ENCODE data around the gene LYZL2. TPM values are rescaled to one million over a fixed set of nuclear protein-coding genes. Genes with fewer than 3 reads are reported as not detected.
"Not testable (repeated sequence)": the region's sequence is repeated elsewhere in the genome, so short reads cannot be mapped to it uniquely, and the experiment has no call there.

LYZL2 gene
- not detected for polyA plus RNA-seq (2012; ENCODE audit: missing spikeins)

DNA sequence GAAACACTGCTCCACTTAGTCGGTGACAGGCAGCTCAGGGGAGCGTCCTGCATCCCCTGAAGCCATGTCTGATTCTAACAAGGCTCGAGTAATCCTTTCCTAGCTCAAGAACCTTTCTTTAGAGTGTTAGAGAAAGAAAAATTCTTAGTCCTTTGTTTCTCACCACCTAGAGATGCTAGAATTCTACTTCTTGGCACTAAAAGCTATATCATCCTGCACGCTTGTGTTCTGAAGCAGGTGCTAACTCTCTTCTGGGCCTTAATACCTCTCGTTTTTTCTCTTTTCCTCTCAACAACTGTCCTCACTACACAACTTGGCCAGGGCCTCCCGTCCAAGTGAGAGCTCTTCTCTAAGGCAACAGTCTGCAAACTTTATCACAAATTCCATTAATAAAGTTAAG is at the start of gene LYZL2:
Gene LYZL2 (minus strand): TSS at position 101 of the 400 bp plus-strand sequence. CDS start 2,838 bp downstream, outside the sequence.
- DNase-seq (ENCODE audit: insufficient read length): no peak
- no peak for FAIRE-seq

DNA sequence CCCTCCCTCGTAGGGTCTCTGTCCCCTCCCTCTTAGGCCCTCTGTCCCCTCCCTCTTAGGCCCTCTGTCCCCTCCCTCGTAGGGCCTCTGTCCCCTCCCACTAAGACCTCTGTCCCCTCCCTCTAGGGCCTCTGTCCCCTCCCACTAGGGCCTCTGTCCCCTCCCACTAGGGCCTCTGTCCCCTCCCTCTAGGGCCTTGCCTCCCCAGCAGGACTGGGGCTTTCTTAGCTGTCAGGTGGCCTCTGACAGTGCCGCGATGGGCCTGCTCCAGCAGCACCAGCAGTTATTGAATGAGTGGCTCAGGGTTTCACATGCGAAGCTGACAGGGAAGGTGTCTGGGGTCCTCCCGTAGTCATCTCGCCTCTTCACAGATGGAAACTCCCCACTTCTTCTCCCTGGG is 48.1 kb upstream of the LYZL2 start:
- peak; percentile 87 for FAIRE-seq
- not testable (repeated sequence) for DNase-seq (ENCODE audit: insufficient read length)

More for the DNA sequence above, at the start of gene LYZL2:
- TF ChIP-seq TAF1 (IDR thresholded peaks at IDR 0.05; ENCODE audit: borderline replicate concordance, low read depth, low read length) (no peak), POLR2AphosphoS5 (IDR thresholded peaks at IDR 0.05; ENCODE audit: low read depth, low read length) (no peak), POLR2A (IDR thresholded peaks at IDR 0.05; ENCODE audit: low read depth, low read length) (no peak)

GRCh38 chr10:30677146-30677545 is 47.6 kb upstream of the LYZL2 start:
- FAIRE-seq; DNase-seq (ENCODE audit: insufficient read length): not testable (repeated sequence)

- FAIRE-seq (peak; percentile 89), DNase-seq (ENCODE audit: insufficient read length) (no peak)
- TF ChIP-seq POLR2AphosphoS5 (IDR thresholded peaks at IDR 0.05; ENCODE audit: low read depth, low read length) (no peak), TAF1 (IDR thresholded peaks at IDR 0.05; ENCODE audit: borderline replicate concordance, low read depth, low read length) (no peak), POLR2A (IDR thresholded peaks at IDR 0.05; ENCODE audit: low read depth, low read length) (no peak)
These were observed 46.5 kb upstream of the LYZL2 start for GRCh38 chr10:30675791-30676718.

DNA sequence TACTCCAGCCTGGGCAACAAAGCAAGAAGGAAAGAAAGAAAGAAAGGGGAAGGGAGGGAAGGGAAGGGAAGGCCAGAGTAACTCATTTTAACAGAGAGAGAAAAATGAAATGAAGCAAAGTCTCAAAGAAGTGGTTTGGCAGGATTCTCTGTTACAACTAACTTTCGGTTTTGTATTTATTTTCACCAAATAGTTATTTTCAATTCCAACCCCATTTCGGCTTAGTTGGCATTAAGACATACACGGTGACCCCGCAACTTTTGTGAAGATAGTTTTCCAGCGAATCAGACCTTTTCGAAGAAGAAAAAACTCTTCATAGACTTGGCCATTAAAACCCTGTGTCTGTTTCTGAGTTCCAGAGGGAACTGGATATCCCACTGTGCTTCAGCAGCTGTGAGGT is 45.2 kb upstream of the LYZL2 start:
- FAIRE-seq (no peak), DNase-seq (ENCODE audit: insufficient read length) (no peak)
- TF ChIP-seq TAF1 (IDR thresholded peaks at IDR 0.05; ENCODE audit: borderline replicate concordance, low read depth, low read length) (no peak), POLR2AphosphoS5 (IDR thresholded peaks at IDR 0.05; ENCODE audit: low read depth, low read length) (no peak), POLR2A (IDR thresholded peaks at IDR 0.05; ENCODE audit: low read depth, low read length) (no peak)

DNA sequence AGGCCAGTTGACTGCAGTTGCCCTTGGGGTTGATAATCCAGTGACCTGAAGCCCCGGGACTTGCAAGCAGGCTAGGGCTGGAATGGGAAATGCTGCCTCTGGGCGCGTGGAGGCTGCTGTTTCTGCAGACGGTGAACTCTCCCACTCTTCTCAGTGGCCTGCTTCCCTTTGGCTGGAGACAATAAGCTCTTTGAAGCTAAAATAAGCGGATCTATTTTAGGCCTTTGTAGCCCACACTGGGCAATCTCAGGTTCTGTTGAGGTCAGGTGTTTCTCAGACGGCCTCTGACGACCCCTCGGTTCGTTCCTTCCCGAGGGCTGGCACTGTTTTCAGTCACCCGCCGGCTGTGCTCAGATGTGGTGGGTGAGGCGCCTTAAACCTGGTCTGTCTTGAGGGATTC is 43.7 kb upstream of the LYZL2 start:
- not testable (repeated sequence) for FAIRE-seq; DNase-seq (ENCODE audit: insufficient read length)

DNA sequence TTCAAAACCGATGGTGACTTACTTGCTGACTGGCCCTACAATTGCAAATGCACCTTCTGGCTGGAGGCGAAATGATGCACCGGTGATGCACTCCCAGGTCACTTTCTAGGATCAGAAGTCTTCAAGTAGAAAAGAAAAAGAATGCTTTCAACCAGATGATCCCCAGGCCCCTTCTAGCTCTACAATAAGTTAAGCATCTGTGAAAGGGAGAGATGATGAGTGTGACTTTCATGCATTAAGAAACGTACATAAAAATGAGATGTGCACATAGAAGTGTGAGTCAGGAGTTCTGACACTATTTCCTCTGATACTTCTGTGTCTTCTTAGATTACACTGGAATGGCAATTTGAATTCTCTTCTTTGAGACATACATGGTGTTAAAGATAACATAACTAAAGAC is 42.8 kb upstream of the LYZL2 start:
- DNase-seq (ENCODE audit: insufficient read length): not testable (repeated sequence)
- FAIRE-seq: peak; percentile 61

- DNase-seq (ENCODE audit: insufficient read length): no peak
- TF ChIP-seq TAF1 (IDR thresholded peaks at IDR 0.05; ENCODE audit: borderline replicate concordance, low read depth, low read length) (no peak), POLR2A (IDR thresholded peaks at IDR 0.05; ENCODE audit: low read depth, low read length) (no peak), POLR2AphosphoS5 (IDR thresholded peaks at IDR 0.05; ENCODE audit: low read depth, low read length) (no peak)
- peak; percentile 73 for FAIRE-seq
These were observed 41.6 kb upstream of the LYZL2 start for GRCh38 chr10:30671026-30671616.

DNA sequence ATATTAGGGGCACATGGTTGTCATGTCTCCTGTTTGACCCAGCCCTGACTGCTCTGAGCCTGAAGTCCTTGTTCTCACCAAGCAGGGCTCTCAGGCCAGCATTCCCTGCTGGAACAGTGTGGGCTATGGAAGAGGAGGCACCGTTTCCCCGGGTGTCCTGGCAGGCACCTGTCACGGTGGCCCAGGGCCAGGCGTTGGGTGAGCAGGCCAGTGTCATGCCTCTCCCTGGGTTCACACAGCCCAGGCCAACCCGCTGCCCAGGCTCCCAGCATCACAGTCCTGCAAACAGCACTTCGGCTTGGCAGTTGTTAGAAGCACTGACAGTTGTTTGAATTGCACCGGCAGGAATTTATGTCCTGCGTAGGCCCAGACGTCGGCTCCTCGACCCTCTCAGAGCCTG is 38.4 kb upstream of the LYZL2 start:
- DNase-seq (ENCODE audit: insufficient read length); FAIRE-seq: not testable (repeated sequence)

DNA sequence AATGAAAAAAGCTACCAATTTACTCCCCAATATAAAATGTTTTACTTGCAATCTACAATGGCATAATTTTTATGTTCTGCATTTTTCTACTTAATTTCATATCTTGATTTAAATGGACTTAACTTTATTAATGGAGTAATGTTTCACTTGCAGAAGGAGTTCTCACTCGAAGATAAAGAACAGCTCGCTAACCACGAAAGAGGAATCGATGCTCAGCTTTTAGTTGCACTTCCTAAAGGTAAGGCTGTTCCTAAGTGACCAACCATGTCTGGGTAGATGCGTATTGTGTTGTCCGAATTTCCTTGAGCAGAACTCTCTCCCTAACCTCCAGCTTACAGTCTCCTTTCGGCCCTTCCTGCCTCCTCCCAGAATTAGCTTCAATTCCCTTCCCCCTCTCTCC is 33.9 kb upstream of the LYZL2 start:
- peak; percentile 99 for FAIRE-seq
- not testable (repeated sequence) for DNase-seq (ENCODE audit: insufficient read length)

- TF ChIP-seq TAF1 (IDR thresholded peaks at IDR 0.05; ENCODE audit: borderline replicate concordance, low read depth, low read length) (no peak), POLR2A (IDR thresholded peaks at IDR 0.05; ENCODE audit: low read depth, low read length) (no peak), POLR2AphosphoS5 (IDR thresholded peaks at IDR 0.05; ENCODE audit: low read depth, low read length) (no peak)
- peak; percentile 46 for FAIRE-seq
- DNase-seq (ENCODE audit: insufficient read length): no peak
These were observed 33.3 kb upstream of the LYZL2 start for GRCh38 chr10:30662814-30663213.

GRCh38 chr10:30660314-30660713 is 30.8 kb upstream of the LYZL2 start:
- not testable (repeated sequence) for FAIRE-seq; DNase-seq (ENCODE audit: insufficient read length)

DNA sequence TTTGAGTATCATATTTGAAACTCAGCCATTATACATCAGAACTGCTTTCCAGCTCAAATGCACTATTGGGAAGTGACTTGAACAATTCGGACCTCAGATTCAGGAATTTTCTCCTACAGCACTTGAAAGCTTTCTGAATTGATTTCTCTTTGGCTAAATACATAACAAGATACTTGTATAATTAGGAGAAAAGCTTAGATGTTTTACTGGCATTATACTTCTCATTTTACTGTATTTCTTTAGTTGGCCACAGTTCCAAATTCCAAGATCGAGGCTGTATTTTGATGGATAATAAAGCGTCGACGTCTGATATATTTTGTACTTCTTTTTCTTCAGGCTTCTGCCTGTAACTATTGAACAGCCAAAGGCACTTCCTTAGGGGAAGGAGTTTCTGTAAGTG is 26.7 kb upstream of the LYZL2 start:
- no peak for TF ChIP-seq POLR2A (IDR thresholded peaks at IDR 0.05; ENCODE audit: low read depth, low read length)
- TF ChIP-seq TAF1 (IDR thresholded peaks at IDR 0.05; ENCODE audit: borderline replicate concordance, low read depth, low read length): no peak
- no peak for TF ChIP-seq POLR2AphosphoS5 (IDR thresholded peaks at IDR 0.05; ENCODE audit: low read depth, low read length)
- FAIRE-seq (no peak), DNase-seq (ENCODE audit: insufficient read length) (no peak)

- not testable (repeated sequence) for DNase-seq (ENCODE audit: insufficient read length); FAIRE-seq
These were observed 25.4 kb upstream of the LYZL2 start for GRCh38 chr10:30655001-30655400.

GRCh38 chr10:30651470-30652397 is 22.2 kb upstream of the LYZL2 start:
- not testable (repeated sequence) for FAIRE-seq; DNase-seq (ENCODE audit: insufficient read length)

Measured in GM12892 (cell line).